Posterior vena cava (tissue), 2 donors: ENCODE data around the gene MORF4L1. TPM values are rescaled to one million over a fixed set of nuclear protein-coding genes. Genes with fewer than 3 reads are reported as not detected.
"Not testable (repeated sequence)": the region's sequence is repeated elsewhere in the genome, so short reads cannot be mapped to it uniquely, and the experiment has no call there.

Experiments used
- DNase-seq: peaks from one replicate; pipeline ENCODE4 v3.0.0-alpha.2; 2020; ENCODE audit warnings: low spot score
- intact Hi-C, 2 donors: fragments of 100-400 bp; cut with DNase I; formaldehyde crosslinking; loops; one replicate each; pipeline versions ENCODE4 v1.14.1 to v1.14.2; 2022 to 2023
- long read RNA-seq, 2 donors: library from polyadenylated mRNA; unstranded; transcript quantifications; one replicate each; pipeline ENCODE4 v2.0.0, GENCODE V29; 2020 to 2021
- total RNA-seq, 2 donors: library from RNA; stranded (reverse); fragmentation: NEBNext Ultra II Directional; extraction: Animal tissue kit (Norgen Biotek cat#: 25700); gene quantifications; one replicate each; pipeline ENCODE4 v1.2.1, GENCODE V29; 2021
- donor health status: DM: yes; HTN: yes; CAD: no.
- donor health status: DM: yes; HTN: yes; CAD: no.

The MORF4L1 gene, protein sequence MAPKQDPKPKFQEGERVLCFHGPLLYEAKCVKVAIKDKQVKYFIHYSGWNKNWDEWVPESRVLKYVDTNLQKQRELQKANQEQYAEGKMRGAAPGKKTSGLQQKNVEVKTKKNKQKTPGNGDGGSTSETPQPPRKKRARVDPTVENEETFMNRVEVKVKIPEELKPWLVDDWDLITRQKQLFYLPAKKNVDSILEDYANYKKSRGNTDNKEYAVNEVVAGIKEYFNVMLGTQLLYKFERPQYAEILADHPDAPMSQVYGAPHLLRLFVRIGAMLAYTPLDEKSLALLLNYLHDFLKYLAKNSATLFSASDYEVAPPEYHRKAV
- 100 to 1,000 TPM; 311 to 339 TPM for total RNA-seq
- long read RNA-seq, donor 1, transcript MORF4L1-203 (12 exons, 1,880 nt): major isoform, 78 of 107 reads
- long read RNA-seq, donor 1, transcript MORF4L1-201 (13 exons, 2,359 nt): minor isoform, 7 of 107 reads
- long read RNA-seq, donor 1, partial matches to known transcripts: 15 of 107 reads
- long read RNA-seq, donor 1, other reads (novel, unspliced or antisense): 4 of 107 reads
- long read RNA-seq, donor 2, transcript MORF4L1-215 (12 exons, 1,468 nt): minor isoform, 6 of 323 reads
- long read RNA-seq, donor 2, transcript MORF4L1-201 (13 exons, 2,359 nt): minor isoform, 6 of 323 reads
- long read RNA-seq, donor 2, transcript MORF4L1-203 (12 exons, 1,880 nt): major isoform, 271 of 323 reads
- long read RNA-seq, donor 2, partial matches to known transcripts: 24 of 323 reads
- long read RNA-seq, donor 2, other reads (novel, unspliced or antisense): 15 of 323 reads

DNA sequence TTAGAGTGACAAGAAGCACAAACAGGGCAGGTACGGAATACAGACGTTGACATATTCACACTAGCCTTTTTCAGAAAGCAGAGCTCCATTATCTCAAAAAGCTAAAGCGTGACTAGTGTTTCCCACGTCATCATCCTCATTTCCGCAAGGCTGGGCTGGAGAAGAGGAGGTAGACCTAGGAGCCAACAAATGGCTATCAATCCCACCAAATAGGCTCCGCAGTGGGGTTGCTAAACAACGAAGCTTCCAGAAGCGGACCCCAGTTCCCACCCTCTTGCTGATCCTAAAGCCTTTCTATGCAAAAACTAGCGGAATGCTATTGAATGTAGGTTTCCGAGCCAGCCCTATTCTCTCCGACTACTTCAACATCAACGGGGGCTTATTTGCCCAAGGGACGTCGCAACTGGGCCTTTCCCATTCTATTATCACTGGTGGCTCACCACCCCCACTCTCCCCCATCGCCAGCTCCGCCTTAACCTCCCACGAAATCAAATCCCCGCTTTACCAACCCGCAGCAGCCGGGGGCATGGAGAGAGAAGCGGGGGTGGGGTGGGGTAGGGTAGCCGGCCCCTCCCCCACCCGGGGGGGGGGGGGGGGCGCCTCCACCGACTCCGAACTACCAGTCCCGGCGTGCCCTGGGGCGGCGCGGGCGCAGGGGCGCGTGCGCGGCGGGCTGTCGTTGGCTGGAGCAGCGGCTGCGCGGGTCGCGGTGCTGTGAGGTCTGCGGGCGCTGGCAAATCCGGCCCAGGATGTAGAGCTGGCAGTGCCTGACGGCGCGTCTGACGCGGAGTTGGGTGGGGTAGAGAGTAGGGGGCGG lies at the start of gene MORF4L1:
MORF4L1 (plus strand) TSS at position 736 of the 817 bp plus-strand sequence. CDS start 128 bp downstream, outside the sequence.
- intact Hi-C loops: no loop called here
- DNase-seq: peak; percentile 99

DNA sequence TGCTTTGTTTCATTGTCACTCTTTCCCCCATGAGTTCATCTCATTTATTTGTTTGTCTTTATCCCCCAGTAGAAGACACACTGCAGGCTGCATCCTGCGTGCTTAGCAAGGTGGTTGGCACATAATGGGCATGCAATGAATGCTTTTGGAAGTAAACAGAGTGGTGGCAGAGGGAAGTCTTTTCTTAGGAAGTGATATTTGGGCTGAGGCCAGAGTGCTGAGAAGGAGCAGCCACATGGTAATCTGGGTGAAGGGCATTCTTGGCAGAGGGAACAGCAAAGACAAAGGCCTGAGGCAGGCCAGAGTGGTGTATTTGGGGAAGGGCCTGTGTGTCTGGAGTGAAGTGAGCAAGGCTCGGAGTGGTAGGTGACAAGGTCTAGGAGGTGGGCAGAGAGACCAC lies 43.8 kb upstream of the MORF4L1 start:
- no peak for DNase-seq
- intact Hi-C loops: no loop called here

DNA sequence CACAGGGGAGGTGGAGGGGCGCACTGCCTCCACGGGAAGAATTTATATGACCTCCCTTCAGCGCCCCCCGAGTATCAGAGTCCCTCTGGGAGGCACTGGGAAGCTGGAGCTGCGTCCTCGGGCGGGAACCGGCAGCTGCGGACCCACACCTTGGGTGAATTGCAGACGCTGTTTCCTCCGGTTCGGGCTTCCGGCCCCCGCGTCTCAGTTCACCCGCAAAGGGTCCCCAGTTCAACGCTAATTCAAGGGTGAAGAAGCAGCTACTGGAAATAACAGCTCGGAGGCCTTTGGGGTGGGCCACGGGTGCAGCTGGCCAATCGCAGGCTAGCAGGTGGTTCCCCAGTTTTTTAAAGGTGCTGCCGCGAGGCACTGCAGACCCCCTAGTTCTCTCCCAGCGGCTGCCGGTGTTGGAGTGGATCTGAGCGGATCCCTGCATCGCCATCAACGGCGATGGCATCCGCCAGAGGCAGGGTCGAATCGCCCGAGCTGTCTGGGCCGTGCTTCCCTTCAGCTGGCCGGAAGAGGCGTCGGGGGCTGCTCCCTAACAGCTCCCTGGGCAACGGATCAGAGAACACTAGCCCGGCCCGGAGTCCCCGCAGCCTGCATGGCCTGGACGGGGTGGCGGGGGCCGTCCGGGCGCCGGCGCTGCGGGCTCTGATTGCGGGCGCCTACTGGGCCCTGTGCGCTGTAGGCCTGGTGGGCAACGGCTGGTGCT lies 42.0 kb upstream of the MORF4L1 start:
- no peak for DNase-seq
- intact Hi-C loops: no loop called here

DNA sequence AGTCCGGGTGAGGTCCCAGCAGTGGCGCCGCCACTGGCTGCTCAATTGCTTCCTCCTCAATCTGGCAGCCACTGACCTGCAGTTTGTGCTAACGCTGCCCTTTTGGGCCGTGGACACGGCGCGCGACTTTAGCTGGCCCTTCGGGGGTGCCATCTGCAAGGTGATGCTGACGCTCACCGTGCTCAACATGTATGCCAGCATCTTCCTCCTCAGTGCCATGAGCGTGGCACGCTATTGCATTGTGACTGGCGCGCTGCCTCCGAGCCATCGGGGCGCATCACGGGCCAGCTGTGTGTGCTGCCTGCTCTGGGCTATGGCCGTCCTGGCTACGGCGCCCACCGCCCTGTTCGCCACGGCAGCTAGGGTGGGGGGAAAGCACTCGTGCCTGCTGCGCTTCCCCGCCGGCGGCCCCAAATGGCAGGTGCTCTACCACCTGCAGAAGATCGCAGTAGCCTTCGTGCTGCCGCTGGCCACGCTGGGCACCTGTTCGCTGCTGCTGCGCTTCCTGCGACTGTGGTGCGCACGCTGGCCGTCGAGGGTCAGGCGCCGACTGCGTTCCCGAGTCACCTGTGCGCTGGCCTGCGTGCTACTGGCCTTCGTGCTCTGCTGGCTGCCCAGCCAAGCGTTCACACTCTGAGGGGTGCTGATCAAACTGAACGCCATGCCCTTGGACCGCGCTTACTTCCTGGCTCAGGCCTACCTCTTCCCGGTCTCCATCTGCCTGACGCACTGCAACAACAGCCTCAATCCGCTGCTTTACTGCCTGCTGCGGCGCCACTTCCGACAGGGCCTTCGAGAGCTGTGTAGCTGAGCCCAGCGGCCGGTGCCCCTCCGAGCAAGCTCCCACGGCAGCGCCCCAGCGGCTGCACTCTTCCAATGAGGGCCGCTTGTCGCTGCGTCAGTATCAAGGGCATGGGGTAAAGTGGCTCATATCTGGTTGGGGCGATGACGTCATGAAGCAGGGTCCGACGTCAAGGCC lies 41.2 kb upstream of the MORF4L1 start:
- no peak for DNase-seq
- intact Hi-C loops: no loop called here

DNA sequence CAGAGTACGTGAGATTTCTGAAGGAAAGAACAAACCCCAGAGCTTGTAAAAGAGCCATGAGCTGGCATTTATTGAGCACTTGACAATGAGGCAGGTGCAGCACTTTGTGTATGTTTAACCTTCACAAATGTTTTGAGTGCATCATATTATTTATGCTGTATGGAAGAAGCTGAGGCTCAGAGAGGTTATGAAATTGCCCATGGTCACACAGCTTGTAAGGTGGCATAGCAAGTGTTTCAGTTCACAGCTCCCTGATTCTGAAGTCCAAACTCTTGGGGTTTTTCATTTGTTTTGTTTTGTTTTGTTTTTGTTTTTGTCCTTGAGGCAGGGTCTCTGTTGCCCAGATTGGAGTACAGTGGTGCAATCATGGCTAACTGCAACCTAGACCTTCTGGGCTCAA lies 36.4 kb upstream of the MORF4L1 start:
- intact Hi-C loops: no loop called here

DNA sequence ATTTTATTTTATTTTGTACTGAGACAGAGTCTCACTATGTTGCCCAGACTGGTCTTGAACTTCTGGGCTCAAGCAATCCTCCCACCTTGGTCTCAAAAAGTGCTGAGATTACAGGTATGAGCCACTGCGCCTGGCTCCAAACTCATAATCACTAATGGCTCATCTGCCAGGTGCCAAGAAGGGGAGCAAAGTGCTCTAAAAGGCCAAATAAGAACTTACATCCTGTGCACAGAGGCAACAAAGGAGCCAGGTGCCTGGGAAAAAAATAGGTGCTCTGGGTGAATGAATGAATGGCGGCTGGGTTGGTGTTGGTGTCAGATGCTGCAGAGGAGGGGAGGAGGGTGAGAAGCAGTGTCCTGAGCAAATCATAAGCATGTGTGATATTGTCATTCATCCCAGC lies 35.6 kb upstream of the MORF4L1 start:
- intact Hi-C loops: no loop called here
- no peak for DNase-seq

More for the DNA sequence above, 36.4 kb upstream of the MORF4L1 start:
- no peak for DNase-seq

DNA sequence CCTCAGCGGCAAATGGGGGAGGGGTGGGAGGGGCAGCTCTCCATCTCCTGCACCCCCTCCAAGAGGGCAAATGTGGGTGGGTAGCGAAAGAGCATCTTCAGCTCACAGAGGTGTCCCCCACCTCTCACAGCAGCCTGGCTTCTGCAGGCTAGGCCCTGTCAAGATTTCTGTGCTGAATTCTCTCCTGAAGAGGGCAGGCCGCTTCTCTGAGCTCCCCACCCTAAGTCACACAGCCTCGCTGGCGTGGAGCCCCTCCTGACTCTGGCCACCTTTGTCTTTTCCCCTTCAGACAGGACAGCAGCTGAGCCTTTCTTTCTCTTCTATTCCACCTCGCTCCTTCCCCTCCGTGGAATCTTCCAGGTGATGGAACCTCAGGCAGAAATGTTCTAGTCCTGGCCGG lies 35.1 kb upstream of the MORF4L1 start:
- intact Hi-C loops: no loop called here
- peak; percentile 68 for DNase-seq

DNA sequence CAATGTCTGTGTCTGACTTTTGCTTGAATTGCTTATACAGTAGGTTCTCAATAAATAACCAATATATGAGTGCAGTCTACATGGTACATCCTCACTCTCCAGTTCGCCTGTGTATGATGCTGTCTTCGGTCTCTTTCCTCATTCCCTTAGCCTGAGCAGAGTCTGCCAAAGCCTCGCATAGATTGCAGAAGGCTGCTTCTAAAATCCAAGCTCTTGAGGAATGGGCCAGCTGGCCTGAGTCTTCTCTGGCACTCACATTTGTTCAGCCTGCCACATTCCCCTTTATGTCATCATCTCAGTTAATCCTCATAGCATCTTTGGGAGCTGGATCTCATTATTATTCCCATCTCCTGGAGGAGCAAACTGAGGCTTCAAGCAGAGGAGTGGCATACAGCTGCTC lies 34.2 kb upstream of the MORF4L1 start:
- peak; percentile 85 for DNase-seq
- intact Hi-C loops: no loop called here

DNA sequence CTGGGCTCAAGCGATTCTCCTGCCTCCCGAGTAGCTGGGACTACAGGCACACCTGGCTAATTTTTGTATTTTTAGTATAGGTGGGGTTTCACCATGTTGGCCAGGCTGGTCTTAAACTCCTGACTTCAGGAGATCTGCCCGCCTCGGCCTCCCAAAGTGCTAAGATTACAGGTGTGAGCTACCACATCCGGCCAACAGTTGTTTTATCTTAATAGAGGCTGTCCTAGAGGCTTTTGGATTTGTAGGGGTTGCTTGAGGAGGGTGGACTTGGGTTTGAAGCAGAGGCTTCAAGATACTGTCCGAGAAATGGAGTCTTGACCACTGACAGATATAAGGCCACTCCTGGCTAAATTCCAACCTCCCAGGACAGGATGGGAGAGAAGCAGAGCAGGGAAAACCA lies 33.5 kb upstream of the MORF4L1 start:
- intact Hi-C loops: not testable (repeated sequence)
- DNase-seq: peak; percentile 17

DNA sequence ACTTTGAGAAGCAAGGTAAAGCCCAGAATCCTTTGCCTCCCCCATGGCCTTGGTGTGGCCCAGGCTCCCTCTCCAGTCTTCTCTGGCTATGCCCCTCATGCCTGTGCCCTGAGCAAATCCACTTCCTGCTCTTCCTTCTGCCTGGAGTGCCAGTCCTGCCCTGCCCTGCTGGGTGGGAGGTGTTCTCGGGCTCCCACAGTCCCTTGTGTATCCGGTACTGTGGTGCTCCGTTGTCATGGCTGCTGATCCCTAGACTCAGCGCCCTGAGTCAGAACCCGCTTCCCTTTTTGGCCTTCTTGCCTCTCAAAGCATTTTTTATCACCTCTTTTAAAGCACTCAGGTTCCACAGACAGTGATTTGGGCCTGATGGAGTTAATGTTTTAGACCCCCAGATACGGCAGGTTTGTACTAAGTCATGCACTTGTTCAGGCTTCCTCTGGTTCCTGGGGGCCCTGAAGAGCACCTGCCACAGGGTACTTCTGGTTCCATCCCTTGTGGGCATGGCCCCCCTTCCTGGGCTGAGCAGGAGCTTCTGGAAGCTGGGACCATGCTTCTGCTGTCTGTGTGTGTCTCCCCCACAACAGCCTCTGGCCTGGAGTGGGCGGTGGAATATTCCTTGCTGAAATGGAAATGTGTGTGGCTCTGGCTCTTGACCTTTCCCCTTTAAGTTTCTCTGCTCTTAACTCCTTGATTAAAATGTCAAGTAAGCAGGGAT lies 31.9 kb upstream of the MORF4L1 start:
- intact Hi-C loops: no loop called here
- peak; percentile 76 for DNase-seq

DNA sequence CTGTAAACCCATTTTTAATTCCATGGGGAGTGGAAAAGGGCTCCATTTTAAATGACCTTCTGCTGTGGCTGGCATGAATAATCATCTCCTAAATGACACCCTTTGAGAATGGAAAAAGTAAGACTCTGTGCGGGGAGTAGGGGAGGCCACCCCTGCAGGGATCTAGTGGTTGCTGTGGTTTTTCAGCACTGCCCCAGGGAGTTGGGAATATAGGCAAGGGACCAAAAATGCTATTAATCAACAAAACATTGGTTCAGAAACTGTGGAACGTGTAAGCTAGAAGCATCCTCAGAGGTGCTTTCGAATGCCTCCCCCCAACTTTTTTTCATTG lies 31.3 kb upstream of the MORF4L1 start:
- peak; percentile 38 for DNase-seq
- intact Hi-C loops: no loop called here

DNA sequence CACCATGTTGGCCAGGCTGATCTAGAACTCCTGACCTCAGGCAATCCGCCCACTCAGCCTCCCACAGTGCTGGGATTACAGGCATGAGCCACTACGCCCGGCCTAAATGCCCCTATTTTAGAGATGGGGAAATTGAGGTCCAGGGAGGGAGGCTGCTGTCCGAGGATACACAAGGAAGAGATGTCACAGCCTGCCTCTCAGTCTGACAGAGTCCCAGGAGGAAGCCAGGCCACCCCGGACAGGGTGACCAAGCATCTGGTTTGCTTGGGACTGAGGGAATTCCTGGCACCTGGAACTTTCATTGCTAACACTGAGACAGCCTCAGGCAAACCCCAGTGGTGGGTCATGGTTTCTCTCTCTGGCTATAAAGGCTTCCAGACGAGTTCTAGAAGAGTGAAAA lies 30.8 kb upstream of the MORF4L1 start:
- peak; percentile 42 for DNase-seq

DNA sequence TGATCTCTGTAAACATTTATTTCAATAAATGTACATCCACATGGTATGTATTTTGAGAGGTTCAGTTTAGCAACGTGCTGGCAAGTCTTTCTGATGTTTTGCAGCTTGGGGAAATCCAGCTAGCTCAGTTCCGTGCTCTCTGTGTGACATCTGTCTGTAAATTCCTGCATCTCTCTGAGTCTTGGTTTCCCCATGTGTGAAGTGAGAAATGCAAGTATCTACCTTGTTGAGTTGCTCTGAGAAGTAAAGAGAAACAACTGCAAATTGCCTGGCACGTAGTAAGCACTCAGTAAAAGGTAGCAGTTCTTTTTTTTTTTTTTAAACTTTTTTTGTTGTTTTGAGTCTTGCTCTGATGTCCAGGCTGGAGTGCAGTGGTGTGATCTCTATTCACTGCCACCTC lies 30.2 kb upstream of the MORF4L1 start:
- intact Hi-C loops: no loop called here
- DNase-seq: no peak

More for the DNA sequence above, 30.8 kb upstream of the MORF4L1 start:
- intact Hi-C loops: no loop called here

DNA sequence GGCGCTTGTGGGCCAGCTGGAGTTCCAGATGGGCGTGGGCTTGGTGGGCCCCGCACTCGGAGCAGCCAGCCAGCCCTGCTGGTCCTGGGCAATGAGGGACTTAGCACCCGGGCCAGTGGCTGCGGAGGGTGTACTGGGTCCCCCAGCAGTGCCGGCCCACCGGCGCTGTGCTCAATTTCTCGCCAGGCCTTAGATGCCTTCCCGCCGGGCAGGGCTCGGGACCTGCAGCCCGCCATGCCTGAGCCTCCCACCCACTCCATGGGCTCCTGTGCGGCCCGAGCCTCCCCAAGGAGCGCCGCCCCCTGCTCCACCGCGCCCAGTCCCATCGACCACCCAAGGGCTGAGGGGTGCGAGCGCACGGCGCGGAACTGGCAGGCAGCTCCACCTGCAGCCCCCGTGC lies 25.8 kb upstream of the MORF4L1 start:
- DNase-seq: peak; percentile 61
- intact Hi-C loops: not testable (repeated sequence)

DNA sequence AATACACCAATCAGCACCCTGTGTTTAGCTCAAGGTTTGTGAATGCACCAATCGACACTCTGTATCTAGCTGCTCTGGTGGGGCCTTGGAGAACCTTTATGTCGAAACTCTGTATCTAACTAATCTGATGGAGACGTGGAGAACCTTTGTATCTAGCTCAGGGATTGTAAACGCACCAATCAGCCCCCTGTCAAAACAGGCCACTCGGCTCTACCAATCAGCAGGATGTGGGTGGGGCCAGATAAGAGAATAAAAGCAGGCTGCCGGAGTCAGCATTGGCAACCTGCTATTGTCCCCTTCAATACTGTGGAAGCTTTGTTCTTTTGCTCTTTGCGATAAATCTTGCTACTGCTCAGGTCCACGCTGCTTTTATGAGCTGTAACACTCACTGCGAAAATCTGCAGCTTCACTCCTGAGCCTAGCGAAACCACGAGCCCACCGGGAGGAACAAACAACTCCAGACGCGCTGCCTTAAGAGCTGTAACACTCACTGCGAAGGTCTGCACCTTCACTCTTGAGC lies 25.2 kb upstream of the MORF4L1 start:
- intact Hi-C loops: not testable (repeated sequence)
- DNase-seq: peak; percentile 31

DNA sequence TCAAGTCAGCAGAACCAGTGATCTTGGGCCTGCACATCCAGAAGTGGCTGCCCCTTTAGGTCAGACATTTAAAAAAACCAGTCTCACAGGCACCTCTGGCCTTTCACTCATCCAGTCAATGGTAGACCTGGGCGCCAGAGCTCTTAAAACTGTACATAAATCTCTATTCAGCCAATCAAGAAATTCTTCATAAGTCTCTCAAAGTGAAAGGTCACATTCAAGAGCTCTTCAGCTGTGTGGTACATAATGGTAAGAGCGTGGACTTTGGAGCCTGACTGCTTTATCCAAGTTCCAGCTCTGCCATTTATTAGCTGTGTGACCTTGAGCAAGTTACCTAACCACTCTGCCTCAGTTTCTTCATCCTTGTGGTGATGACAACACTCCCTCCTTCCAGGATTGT lies 22.3 kb upstream of the MORF4L1 start:
- DNase-seq: no peak
- intact Hi-C loops: no loop called here
